ENCODE results near the gene TMEM234.

- no peak for TF ChIP-seq CTCF (IDR thresholded peaks at IDR 0.05)
- TF ChIP-seq SIN3A (IDR thresholded peaks at IDR 0.05; ENCODE audit: borderline replicate concordance, insufficient read depth, low read depth, low read length), result no peak
- TF ChIP-seq POLR2AphosphoS5 (IDR thresholded peaks at IDR 0.05; ENCODE audit: low read depth, low read length), result no peak
Observed at GRCh38 chr1:32249831-32250525, 27.8 kb upstream of the TMEM234 start.

All from Panc1 (cell line).